ENCODE measurements around the gene VMP1.

GRCh38 chr17:59811209-59811608 is 103.8 kb downstream of the VMP1 start:
- TF ChIP-seq CTCF (conservative IDR thresholded peaks at IDR 0.05 in 1 of 2, IDR thresholded peaks at IDR 0.05 in 1 of 2; ENCODE audit: extremely low read depth in 1 of 2, insufficient read depth in 1 of 2, low read depth in 1 of 2, low read length in 2 of 2) (no peak), EZH2 (IDR thresholded peaks at IDR 0.05; ENCODE audit: borderline replicate concordance, low read length) (no peak)
